ENCODE data around the gene FIG4. TPM values are rescaled to one million over a fixed set of nuclear protein-coding genes. Genes with fewer than 3 reads are reported as not detected.

Gene FIG4
- total RNA-seq, 1 donor from 2014 or later: 13.5 TPM

- TF ChIP-seq CTCF (IDR thresholded peaks at IDR 0.05): no peak
- Mint-ChIP-seq H3K9me3 (ENCODE audit: unreplicated experiment) (peaks cover 22% of the 10 kb centered on the region), H3K4me3 (ENCODE audit: unreplicated experiment) (no peak overlapping the region), H3K36me3 (ENCODE audit: unreplicated experiment) (peaks cover 7% of the 10 kb centered on the region), H3K27me3 (ENCODE audit: unreplicated experiment) (no peaks in the 10 kb centered on the region), H3K4me1 (ENCODE audit: unreplicated experiment) (peaks cover 4% of the 10 kb centered on the region), H3K27ac (ENCODE audit: unreplicated experiment) (no peak overlapping the region)
- DNase-seq (ENCODE audit: extremely low spot score, unreplicated experiment): no peak
Measured at GRCh38 chr6:109713097-109713496, 22.0 kb downstream of the FIG4 start.

GRCh38 chr6:109714166-109714565, 23.1 kb downstream of the FIG4 start:
- Mint-ChIP-seq H3K4me3 (ENCODE audit: unreplicated experiment) (no peak overlapping the region), H3K9me3 (ENCODE audit: unreplicated experiment) (peaks cover 15% of the 10 kb centered on the region), H3K27ac (ENCODE audit: unreplicated experiment) (no peak overlapping the region), H3K4me1 (ENCODE audit: unreplicated experiment) (peaks cover 4% of the 10 kb centered on the region), H3K27me3 (ENCODE audit: unreplicated experiment) (no peaks in the 10 kb centered on the region), H3K36me3 (ENCODE audit: unreplicated experiment) (peaks cover 2% of the 10 kb centered on the region)
- TF ChIP-seq CTCF (IDR thresholded peaks at IDR 0.05): no peak
- DNase-seq (ENCODE audit: extremely low spot score, unreplicated experiment): no peak

GRCh38 chr6:109714611-109715010, 23.5 kb downstream of the FIG4 start:
- H3K27ac Mint-ChIP-seq (ENCODE audit: unreplicated experiment): no peak overlapping the region

GRCh38 chr6:109715616-109716015, 24.5 kb downstream of the FIG4 start:
- H3K9me3 Mint-ChIP-seq (ENCODE audit: unreplicated experiment): peaks cover 3% of the 10 kb centered on the region
- H3K27ac Mint-ChIP-seq (ENCODE audit: unreplicated experiment): no peak overlapping the region
- peaks cover 14% of the 10 kb centered on the region for H3K4me1 Mint-ChIP-seq (ENCODE audit: unreplicated experiment)
- peaks cover 6% of the 10 kb centered on the region for H3K36me3 Mint-ChIP-seq (ENCODE audit: unreplicated experiment)
- H3K27me3 Mint-ChIP-seq (ENCODE audit: unreplicated experiment): no peaks in the 10 kb centered on the region
- no peak for DNase-seq (ENCODE audit: extremely low spot score, unreplicated experiment)
- H3K4me3 Mint-ChIP-seq (ENCODE audit: unreplicated experiment): no peak overlapping the region
- TF ChIP-seq CTCF (IDR thresholded peaks at IDR 0.05): no peak

More at GRCh38 chr6:109714611-109715010, 23.5 kb downstream of the FIG4 start:
- peaks cover 4% of the 10 kb centered on the region for H3K36me3 Mint-ChIP-seq (ENCODE audit: unreplicated experiment)
- TF ChIP-seq CTCF (IDR thresholded peaks at IDR 0.05): no peak
- no peak for DNase-seq (ENCODE audit: extremely low spot score, unreplicated experiment)
- H3K4me3 Mint-ChIP-seq (ENCODE audit: unreplicated experiment): no peak overlapping the region
- no peaks in the 10 kb centered on the region for H3K27me3 Mint-ChIP-seq (ENCODE audit: unreplicated experiment)
- peaks cover 5% of the 10 kb centered on the region for H3K4me1 Mint-ChIP-seq (ENCODE audit: unreplicated experiment)
- peaks cover 13% of the 10 kb centered on the region for H3K9me3 Mint-ChIP-seq (ENCODE audit: unreplicated experiment)

- TF ChIP-seq CTCF (IDR thresholded peaks at IDR 0.05): no peak
- no peak overlapping the region for H3K27ac Mint-ChIP-seq (ENCODE audit: unreplicated experiment)
- H3K36me3 Mint-ChIP-seq (ENCODE audit: unreplicated experiment): peaks cover 9% of the 10 kb centered on the region
- no peak for DNase-seq (ENCODE audit: extremely low spot score, unreplicated experiment)
- H3K4me3 Mint-ChIP-seq (ENCODE audit: unreplicated experiment): no peak overlapping the region
- no peaks in the 10 kb centered on the region for H3K27me3 Mint-ChIP-seq (ENCODE audit: unreplicated experiment)
- no peaks in the 10 kb centered on the region for H3K9me3 Mint-ChIP-seq (ENCODE audit: unreplicated experiment)
- peaks cover 26% of the 10 kb centered on the region for H3K4me1 Mint-ChIP-seq (ENCODE audit: unreplicated experiment)
Measured at GRCh38 chr6:109717971-109718370, 26.9 kb downstream of the FIG4 start.
